Erythroblast (primary cell): ENCODE measurements around the gene NAPSA.

Experiments used
- GATA1 ChIP-seq: IDR thresholded peaks from 2 replicates; pipeline ENCODE4 v1.6.1; 2011; ENCODE audit warnings: low read depth, mild to moderate bottlenecking, control low read depth, low read length, moderate library complexity
- POLR2A ChIP-seq: IDR thresholded peaks from 2 replicates; pipeline ENCODE4 v1.6.1; 2011; ENCODE audit warnings: mild to moderate bottlenecking, low read length

DNA sequence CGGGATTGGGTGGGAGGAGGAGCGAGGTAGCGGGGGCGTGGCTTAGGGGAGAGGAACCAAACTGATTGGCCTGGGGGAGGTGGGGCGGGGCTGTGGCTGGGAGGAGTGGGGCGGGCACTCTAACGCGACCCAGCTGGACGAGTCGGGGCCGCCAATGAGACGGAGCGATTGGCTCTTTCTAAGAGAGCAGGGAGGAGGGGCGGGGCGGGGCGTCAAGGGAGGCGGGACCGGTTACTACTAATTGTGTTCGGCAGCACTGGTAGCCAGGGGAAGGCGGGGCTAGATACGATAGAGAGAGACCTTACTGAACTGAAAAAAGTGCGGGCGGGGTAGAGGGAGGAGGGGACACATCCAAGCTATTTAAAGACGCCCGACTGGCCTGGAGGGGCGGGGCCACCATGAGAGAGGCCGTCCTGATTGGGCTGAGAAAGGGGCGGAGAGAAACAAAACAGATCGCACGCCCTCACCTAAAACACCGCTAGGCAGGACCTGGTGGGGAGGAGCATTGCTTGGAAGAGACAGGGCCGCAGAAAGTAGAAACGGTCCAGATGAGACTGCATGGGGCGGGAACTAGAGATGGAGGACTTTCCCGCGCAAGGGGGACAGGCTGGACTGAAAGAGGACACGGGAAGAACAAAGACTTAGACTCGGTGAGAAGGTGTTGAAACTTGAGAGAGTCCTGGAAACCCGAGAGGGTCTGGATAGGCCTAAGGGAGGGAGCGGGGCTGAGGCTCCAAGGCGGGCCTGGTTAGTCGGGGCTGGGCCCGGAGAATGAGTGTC is 36.1 kb downstream of the NAPSA start, which contains the start of gene KCNC3:
- peak; percentile 34 for TF ChIP-seq POLR2A
- no peak for TF ChIP-seq GATA1
